GM18511 (cell line): ENCODE data around the gene CERK.

ENCODE experiments used
- ATAC-seq: cut with Tn5 transposase; IDR thresholded peaks from one replicate; pipeline ENCODE4 v1.9.1; 2021; ENCODE audit warnings: mild to moderate bottlenecking, moderate library complexity; ENCODE audit not compliant: unreplicated experiment

The CERK gene

DNA sequence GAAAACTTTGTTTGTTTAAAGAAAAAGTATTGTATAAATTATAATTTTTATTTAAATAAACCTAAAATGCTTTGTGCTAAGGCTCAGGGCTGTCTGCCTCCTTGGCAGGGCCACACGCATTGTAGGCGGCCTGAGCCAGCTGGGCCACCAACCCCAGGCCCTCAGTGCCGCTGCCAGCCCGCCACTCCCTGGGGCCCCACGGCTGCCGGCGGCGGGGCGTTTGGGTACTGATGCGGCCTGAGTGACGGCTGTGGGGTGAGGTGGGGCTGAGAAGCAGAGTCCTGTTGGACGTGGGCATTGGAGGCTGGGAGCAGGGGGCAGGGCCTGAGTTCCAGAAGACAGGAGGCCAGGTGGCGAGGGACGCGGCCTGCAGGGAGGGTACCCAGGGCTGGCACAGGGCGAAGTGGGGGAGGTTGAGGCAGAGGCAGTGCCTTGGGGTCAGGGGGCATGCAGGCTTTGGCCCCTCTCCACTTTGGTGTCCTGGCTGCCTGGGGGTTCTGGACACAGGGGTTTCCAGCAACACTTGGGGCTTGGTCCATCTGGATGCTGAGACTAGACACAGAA is 58.3 kb downstream of the CERK start:
- ATAC-seq: no peak

DNA sequence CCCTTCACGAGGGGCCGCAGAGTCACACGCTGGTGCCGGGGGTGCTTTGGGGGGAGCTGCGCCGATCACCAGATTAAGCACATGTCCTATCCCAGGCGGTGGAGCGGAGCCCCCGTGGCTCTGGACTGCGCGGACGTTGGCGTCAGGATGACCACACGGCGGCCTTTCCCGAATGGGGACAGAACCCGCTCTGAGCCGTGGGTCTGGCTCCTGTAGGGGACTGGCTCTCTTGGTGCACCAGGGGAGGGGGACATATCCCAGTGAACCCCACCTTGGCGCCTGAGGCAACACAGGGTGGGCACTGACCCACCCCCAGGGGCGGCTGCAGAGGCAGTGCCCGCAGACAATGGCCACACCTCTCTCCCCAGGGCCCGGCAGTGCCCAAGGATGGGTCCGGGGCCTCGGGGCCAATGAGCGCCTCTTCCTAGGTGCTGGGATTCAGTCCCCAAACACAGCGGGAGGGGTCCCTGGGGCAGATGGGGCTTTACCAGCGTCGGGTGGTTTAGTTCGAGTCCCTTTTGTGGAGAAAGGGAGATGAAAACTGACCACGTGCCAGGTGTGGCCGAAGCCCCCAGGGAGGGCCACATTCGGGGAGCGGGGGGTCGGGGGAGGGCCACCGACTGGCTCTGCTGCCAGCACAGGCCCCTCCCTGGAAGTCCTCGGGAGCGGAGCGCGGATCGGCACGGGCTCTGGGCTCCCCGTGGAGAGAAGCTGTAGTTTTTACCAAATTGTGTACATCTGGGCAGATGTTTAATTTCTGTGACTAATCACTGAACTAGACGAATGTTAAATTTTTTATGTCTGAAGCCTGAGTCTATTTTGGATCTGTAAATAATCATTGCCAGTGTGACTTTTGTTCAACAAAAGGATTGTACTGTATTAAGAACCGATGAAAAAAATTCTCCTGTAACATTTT is 59.0 kb downstream of the CERK start:
- no peak for ATAC-seq

DNA sequence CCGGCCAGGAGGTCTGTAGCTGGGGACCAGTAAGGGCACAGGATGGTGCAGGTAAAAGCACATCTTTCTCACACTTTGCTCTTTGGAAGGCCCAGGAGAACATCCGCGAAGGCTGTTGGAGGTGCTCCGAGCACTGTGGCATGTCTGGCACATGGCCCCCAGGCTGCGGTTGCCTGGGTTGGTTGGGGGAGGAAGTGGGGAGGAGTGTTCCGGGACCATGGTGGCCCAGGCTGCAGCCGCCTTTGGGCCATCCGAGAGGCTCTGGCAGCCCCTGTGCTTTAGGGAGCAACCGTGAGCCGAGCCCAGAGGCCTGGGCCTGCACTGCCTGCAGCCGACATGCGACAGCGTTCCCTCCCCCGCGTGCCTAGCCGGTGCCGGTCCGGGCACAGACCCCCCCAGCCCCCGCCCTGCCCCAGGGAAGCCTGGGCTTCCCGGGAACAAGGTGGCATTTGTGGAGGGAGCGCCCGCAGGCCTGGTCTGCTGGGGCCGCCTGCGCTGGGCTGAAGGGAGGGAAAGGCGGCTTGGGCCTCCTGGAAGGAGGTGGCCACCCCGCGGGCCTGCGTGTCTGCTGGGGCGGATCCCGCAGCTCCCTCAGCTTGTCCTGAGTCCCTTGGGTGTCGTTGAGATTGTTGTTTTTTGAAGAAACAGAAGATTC is 59.9 kb downstream of the CERK start:
- ATAC-seq: no peak

DNA sequence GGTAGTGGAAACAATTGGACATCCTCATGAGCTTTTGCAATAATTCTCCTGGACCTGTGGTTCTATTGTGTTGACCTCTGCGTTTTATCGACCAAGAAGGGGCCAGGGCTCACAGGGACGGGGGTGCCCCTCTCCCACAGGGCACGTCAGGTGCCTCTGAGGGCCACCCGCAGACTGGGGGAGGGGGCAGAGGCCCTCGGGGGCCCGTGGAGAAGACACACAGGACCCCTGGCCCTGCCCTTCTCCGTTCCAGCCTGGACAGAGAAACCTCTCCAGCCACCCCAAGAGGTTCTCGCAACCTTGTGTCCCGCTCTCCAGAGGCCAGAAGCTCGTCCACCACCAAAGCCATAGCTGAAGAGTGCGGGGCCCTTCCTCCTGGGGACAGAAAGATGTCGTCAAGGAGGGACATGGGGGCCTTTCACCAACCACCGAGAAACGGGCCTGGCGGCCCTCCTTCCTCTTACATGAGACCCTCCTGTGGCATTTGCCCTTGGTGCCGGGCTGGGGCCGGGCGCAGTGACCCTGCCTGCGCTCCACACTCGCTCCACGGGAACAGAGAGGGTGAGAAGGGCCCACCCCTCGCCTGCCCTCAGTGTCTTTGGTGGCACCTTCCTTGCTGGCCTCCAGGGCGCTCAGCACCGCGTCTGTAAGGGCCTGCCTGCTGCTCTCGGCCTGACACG is 60.6 kb downstream of the CERK start:
- ATAC-seq: no peak

DNA sequence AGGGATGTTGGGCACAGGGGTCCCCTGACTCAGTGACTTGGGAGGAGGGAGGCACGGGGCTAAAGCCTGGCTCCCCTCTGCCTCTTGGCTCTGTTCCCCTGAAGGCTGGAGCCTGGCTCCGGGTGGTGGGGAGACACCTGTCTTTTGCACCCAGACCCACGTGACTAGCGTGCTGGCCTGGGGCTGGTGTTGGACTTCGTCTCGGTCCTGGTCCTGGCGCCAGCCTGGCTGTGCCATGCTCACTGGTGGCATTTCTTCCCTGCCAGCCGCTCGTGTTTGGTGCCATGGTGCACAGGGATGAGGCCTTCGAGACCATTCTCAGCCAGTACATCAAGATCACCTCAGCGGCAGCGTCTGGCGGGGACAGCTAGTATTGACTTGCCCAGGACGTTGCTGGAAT is 61.2 kb downstream of the CERK start:
- ATAC-seq: no peak

DNA sequence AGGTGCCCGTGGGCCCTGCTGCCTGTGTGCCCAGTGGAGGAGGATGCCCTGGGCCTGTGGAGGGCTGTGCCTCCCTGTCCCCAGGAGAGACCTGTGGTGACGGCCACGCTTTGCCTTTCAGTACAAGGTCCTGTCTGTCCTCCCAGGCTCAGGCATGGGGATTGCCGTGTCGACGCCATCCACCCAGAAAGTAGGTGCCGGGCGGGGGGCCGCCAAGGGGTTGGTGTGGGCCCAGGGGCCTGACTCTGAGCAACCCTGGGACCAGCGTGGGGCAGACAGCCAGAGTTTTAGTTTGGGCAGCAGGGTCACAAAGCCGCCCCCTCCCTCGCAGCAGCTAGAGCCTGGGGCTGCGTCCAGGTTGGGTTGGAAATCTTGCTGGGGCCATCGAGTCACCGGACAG is 61.6 kb downstream of the CERK start:
- no peak for ATAC-seq

DNA sequence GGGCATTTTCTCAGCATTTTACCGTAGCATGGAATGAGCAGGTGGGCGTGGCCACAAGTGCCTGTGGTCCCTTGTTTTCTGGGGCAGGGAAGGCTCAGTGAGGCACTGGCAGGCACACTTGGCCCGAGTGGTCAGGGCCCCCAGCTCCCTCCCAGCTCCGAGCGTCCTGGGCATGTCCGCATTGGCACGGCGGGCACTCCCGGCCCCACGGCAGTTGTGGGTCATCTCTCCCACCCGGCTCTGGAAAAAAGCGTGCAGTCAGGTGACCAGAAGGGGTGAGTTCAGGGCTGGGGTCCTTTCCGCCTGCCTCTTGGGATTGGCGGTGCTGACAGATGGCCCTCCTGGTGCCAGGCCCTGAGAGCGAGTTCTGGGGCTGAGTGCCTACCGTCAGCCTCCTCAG is 62.1 kb downstream of the CERK start:
- ATAC-seq: no peak

DNA sequence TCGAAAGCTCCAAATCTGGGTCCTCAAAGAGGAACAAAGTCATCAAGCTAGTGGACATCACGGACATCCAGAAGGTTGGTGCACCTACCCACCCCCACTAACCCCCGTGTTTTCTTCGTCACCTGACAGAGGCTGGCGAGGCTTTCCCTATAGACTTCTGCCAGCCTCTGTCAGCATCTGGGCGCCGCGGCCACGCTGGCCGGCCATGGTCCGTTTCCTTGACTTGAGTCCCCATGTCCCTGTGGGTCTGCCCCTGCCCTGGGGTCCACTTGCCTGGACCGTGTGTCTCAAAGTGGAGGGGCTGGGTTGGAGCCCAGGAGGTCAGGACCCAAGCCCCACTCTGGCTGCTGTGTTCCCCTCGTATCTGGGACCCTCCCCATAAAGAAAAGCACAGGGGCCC is 62.6 kb downstream of the CERK start:
- no peak for ATAC-seq

DNA sequence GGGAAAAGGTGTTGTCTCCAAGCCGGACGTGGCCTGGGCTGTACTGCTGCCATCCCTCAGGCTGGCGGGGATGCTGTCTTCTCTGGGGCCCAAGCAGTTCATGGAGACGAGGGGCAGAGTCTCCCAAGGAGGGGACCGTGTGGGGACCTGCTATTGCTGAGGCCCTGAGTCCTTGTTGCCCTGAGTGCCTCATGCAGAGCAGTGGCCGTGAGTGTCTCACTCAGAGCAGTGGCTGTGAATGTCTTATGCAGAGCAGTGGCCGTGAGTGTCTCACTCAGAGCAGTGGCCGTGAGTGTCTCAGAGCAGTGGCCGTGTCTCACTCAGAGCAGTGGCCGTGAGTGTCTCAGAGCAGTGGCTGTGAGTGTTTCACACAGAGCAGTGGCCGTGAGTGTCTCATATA is 63.1 kb downstream of the CERK start:
- no peak for ATAC-seq

DNA sequence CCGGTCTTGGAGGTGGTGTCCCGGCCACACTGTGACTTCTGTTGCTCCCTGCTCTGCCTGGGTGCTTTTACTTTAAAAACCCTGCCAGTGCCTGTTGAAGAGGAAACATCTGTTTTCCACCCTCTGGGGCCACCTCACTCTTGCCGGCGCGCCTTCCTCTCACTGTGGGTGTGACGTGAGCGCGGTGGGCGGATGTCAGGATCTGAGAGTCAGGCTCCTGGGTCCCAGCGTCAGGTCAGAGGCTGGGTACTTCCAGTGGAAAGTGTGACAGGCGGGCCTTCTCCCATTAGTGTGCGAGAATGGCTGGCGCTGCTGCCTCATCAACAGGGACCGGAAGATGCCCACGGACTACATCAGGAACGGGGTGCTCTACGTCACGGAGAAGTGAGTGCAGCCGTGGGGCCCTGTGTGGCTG is 63.7 kb downstream of the CERK start:
- no peak for ATAC-seq

DNA sequence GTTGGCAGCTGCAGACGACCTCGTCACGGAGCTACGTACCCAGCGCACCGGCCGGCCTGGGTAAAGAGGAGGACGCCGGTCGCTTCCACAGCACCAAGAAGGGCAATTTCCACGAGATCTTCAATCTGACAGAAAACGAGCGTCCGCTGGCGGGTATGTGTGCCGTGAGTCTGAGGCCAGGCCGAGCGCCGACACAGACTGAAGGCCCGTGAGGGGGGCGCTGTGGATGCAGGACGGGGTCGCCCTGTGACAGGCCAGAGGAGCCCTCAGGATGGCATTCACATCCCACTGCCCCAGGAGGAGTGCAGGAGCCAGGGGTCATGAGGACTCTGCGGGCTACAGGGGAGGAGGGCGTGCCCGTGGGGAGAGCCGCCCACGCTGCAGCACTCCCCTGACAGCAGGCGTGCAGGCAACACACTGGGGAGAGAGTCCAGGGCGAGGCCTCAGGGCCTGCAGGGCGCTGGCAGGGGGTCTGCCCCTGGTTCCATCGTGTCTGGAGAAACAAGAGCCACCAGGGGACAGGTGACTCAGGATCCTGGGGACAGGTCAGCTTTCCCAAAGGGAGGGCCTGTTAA is 64.3 kb downstream of the CERK start:
- ATAC-seq: no peak

DNA sequence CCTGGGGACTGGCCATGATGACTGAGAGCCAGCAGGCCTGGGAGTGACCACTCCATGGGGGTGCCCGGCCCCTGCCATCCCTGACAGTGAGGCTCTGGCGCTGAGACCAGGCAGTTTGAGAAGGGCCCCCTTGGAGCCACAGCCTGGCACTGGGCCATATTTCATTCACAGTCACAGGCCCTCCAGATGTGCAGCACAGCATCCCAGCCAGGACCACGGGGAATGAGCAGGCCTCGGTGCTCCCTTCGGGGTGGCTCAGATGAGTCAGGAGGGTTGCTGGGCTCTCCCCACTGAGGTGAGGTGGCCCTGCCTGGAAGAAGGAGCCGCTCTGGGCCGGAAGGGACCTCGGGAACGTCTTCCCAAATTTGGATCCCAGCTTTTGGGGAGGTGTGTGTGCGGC is 64.8 kb downstream of the CERK start:
- no peak for ATAC-seq

DNA sequence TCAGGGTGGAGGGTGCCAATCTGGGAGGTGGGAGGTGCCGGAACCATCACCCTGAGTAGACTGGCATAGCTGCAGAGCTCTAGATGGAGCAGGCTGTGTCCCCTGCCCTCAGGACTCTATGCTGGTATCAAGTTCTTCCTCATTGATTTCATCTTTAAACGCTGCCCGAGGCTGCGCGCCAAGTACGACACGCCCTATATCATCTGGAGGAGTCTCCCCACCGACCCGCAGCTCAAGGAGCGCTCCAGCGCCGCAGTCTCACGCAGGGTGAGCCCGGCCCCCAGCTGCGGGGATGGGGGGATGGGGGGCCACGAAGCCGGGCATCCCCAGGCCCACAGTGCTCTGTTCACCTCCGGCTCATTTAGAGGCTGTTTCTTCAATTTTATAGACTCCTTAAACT is 65.3 kb downstream of the CERK start:
- ATAC-seq: no peak

DNA sequence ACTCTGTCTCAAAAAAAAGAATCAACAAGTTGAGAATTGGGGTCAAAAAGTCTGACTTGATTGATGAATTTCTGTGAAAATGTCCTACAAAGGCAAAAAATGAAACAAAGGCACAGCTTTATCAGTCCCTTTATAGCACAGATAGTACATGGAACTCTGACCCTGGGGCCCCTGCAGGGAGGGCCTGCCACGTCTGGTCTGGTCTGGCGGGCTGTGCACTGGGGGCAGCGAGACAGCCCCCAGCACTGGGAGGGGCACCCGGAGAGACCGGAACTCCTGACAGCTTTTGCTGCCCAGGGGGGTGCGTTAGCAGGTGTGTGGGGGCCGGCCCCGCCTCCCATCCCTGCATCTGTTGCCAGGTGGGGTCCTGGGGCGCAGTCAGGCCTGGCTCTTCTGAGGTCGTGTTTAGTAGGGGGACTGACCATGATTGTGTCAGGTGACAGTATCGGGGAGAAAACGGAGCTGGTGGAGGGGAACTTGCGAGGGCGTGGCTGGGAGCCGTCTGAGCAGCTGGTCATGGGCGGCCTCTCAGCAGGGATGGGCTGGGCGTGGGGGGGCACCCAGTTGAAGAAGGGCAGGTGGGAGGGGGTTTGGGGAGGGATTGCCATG is 66.1 kb downstream of the CERK start:
- no peak for ATAC-seq

DNA sequence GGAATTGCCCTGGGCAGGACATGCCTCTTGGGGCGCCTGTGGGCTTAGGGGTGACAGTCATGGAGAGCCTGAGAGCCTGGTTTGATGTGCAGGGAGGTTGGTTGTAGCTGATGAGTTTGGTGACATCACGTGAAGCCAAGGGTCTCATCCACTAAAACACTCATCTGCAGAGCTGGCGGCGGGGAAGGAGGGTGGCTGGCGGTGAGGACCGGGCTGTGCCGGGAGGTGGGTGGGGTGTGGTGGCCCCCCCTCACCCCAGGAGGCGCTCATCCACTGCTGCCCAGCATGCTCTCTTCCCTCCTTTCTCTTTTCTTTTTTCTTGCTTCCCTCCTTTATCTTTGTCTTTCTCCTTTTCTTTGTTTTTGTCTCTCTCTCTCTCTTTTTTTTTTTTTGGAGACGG is 68.9 kb downstream of the CERK start:
- no peak for ATAC-seq

DNA sequence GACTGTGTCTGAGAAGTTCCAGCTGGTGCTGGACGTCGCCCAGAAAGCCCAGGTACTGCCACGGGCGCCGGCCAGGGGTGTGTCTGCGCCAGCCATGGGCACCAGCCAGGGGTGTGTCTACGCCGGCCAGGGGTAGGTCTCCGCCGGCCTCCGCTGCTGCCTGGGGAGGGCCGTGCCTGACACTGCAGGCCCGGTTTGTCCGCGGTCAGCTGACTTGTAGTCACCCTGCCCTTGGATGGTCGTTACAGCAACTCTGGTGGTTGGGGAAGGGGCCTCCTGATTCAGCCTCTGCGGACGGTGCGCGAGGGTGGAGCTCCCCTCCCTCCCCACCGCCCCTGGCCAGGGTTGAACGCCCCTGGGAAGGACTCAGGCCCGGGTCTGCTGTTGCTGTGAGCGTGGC is 69.9 kb downstream of the CERK start:
- no peak for ATAC-seq

DNA sequence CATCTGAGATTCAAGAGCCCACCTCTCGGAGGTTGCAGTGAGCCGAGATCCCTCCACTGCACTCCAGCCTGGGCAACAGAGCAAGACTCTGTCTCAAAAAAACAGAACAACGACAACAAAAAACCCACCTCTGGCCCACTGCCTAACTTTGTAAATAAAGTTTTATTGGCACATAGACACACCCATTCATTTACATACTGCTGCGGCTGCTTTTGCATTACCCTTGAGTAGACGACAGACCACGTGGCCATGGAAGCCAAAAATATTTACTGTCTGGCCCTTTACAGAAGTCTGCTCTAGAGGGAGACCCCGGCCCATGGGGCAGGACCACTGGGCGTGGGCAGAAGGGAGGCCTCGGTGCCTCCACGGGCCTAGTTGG is 70.8 kb downstream of the CERK start:
- no peak for ATAC-seq

DNA sequence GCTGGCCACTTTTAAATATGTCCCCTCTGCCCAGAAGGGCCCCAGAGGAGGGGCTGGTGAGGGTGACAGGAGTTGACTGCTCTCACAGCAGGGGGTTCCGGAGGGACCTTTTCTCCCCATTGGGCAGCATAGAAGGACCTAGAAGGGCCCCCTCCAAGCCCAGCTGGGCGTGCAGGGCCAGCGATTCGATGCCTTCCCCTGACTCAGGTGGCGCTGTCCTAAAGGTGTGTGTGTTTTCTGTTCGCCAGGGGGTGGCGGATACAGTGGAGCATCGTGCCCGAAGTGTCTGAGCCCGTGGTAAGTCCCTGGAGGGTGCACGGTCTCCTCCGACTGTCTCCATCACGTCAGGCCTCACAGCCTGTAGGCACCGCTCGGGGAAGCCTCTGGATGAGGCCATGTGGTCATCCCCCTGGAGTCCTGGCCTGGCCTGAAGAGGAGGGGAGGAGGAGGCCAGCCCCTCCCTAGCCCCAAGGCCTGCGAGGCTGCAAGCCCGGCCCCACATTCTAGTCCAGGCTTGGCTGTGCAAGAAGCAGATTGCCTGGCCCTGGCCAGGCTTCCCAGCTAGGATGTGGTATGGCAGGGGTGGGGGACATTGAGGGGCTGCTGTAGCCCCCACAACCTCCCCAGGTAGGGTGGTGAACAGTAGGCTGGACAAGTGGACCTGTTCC is 71.3 kb downstream of the CERK start:
- no peak for ATAC-seq

DNA sequence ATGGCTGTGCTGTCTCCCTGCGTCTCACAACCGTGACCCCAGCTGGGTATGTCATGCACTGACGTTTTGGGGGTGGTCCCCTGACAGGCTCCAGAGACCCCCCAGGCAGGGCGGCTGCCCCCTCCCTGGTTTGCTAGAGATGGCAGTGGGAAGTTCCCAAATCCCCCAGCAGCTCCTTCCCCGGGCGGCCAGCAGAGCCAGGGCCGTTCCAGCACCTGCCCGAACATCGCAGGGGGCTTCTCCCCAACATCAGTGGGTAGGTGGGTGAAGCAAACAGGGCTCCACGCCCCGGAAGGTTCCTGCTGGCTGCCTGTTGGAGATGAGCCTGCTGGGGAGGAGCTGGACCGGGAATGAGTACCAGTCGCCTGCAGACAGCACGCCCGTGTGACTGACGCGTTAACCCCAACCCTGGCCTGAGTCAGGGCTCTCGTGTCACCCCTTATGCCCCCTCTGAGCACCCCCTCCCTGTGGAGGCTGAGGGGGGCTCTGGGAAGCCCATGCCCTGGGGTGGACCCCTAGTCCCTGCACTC is 72.2 kb downstream of the CERK start:
- no peak for ATAC-seq

DNA sequence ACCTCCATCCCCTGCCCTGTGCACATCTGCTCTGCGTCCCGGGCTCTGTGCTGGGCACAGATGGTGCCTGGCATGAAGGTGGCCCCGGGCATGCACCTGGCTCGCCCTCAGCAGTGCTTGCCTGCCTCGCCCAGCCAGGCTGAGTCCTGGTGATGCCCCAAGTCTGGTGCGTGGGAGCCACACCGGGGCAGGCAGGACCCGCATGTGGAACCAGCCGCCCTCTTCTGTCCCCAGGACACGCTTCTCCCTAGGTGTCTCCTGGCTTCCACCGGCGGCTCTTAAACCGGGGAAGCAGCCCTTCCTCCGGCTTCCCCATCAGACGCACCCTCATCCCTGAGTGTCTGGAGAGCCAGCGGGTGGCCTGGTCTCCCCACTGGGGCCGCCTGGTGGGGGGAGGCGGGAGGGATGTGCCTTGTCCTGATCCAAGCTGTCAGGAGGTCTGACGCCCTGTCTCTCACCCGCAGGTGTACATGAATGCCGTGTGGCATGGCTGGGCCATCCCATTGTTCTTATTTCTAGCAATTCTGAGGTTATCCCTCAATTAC is 72.8 kb downstream of the CERK start:
- ATAC-seq: no peak
